ENCODE results near the gene LIMA1.
A peak's percentile ranks its signal among the peaks of the same experiment; 100 is the strongest.
"Not testable (repeated sequence)": the region's sequence is repeated elsewhere in the genome, so short reads cannot be mapped to it uniquely, and the experiment has no call there.

The LIMA1 gene

DNA sequence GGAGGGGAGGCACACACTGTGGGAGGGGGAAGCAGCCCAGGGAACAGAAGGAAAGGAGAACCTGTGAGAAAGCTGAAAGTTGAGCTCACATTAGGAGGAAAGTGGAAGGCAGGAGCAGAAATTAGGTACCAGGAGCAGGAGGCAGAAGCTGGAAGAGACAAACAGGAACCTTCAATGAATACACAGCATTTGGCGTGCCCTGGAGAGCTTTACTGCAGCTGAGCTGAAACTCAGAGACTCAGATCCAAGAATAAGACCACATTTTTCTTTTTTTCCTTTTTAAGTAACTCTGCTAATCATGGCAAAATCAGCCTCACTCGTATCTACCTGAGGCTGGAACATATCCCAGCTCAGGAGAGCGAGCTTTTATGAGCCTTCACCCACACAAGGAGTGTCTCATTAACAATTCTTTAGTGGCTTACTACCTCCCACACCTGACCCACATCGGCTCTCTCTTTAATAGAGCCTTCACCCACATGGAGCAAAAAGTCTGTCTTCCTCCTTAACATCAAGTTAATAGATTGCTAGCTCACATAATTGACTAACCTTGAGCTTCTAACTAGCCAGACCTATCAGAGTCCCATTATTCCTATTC lies 97.9 kb downstream of the LIMA1 start:
- no peak for DNase-seq

DNA sequence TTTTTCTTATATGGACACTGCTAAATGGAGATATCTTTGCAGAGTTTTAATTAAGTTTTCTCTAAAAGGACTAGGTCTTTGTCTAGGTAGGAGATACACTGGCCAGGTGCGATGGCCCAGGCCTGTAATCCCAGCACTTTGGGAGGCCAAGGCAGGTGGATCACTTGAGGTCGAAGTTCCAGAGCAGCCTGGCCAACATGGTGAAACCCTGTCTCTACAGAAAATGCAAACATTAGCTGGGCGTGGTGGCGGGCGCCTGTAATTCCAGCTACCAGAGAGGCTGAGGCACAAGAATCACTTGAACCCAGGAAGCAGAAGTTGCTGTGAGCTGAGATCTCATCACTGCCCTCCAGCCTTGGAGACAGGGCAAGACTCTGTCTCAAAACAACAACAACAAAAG lies 99.1 kb downstream of the LIMA1 start:
- DNase-seq, result no peak

DNA sequence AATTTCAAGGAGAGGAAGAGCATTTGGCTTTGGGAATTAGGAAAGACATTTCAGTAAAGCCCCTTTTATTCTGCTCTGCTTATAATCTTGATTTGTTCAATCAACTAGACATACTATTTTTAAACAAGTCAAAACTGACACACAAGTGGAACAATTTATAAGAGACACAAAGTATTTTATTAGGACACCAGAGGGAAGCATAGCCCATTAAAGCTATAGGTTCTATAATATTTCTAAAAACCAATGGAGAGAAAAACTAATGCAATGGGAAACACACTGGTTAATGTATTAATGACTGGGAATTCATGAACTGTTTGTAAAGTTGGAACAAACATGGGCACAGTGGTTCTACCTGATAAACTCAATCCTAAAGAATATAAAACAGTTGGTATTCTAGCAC lies 100.9 kb downstream of the LIMA1 start:
- no peak for DNase-seq

DNA sequence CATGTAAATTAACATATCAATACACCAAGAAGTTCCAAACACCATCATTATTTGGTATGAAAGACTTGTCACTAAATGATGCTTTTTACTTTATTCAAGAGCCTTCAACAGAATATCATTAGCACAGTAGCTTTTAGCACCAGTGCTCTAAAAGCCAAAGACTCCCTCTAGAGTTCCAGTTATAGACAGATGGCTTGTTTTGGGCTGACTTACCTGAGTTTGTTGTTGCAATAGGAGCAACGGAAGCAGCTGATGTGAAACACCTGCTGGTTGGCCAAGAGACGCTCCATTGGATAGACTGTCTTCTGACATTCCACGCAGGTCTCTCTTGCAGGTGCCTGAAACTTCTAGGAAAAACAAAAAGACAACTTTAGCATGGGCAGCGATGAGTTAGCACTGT lies 101.6 kb downstream of the LIMA1 start:
- no peak for DNase-seq

DNA sequence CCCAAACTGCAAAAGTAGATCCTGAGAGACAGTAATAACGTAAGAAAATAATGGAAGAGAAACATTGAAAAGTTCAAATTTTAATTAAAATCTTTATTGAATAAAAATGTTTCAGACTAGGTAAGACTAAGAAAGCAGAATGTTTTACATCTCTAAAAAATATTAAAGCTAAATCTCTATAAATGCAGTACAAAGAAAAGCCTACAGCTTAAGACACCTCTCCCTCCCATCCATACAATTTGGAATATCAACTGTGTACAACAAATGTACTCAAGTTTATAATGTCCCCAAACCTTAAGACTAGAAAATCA lies 107.6 kb downstream of the LIMA1 start:
- no peak for DNase-seq

DNA sequence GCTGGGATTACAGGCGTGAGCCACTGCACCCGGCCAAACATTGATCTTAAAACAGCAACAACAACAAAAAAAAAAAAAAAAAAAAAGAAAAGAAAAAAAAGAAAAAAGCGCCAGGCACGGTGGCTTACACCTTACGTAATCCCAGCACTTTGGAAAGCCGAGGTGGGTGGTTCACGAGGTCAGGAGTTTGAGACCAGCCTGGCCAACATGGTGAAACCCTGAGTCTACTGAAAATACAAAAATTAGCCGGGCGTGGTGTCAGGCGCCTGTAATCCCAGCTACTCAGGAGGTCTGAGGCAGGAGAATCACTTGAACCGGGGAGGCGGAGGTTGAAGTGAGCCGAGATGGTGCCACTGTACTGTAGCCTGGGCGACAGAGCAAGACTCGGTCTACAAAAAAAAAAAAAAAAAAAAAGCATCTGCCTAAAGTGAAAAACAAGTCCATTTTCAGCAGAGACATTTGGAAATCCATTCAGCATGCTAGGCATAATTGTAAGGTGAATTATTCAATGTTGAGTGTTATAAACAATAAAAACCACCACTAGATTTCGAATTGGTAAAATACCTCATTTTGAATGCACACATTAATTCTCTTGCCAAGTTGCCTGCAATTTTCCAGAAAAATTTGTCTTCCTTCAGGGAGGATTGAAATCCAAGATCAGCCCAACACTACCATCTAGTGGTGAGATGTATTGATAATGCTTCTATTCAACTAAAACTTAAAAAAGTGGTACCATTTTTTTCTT lies 108.2 kb downstream of the LIMA1 start:
- peak; percentile 80 for DNase-seq

DNA sequence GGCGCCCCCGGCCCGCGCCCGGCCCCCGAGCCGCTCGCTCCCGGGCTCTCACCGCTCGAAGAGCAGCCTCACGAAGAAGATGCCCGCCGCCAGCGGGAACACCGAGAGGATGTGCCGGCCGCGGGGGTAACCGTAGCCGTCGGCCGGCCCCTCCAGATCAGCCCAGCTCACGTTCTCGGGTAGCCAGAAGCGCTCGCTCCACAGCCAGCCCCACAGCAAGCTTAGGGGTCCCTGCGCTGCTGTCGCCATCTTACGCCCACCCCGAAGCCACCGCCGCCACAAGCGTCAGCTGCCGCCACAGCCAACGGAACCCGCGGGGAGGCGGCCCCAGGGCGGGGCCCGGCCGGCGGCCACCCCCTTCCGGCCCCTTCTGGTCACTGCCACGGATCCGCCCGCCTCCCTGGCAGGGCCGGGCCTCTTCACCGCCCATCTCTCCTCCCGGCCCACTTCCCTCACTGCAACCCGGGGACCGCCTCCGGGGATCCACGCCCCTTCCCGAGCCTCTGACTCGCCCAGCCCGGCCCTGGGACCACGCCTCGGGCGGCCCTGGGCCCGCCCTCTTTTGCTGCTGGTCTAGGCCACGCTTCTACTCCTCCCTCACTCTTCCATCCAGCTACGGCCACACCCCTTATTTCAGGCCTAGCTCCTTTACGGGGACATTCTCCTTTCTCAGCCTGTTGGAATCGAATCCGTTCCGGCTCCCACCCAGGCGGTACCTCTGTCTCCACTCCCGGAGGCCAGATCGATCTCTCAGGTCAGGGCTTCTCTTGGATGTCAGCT lies 116.1 kb downstream of the LIMA1 start, which contains the start of gene CERS5:
Gene CERS5 (minus strand): TSS at position 321 of the 780 bp plus-strand sequence. CDS start 72 bp downstream, at position 249.
- DNase-seq, result peak; percentile 99

DNA sequence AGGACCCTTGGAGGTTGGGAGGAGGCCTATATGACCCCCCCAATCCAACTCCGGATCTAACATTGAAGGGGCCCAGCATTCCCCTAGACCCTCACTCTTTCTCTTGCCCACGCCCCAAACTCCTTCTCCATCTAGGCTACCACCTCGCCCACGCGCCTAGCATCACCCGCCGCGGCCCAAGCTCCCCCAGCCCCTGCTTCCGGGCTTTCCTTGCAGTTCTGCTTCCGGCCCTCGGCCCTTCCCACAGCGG lies 116.6 kb downstream of the LIMA1 start:
- no peak for DNase-seq

DNA sequence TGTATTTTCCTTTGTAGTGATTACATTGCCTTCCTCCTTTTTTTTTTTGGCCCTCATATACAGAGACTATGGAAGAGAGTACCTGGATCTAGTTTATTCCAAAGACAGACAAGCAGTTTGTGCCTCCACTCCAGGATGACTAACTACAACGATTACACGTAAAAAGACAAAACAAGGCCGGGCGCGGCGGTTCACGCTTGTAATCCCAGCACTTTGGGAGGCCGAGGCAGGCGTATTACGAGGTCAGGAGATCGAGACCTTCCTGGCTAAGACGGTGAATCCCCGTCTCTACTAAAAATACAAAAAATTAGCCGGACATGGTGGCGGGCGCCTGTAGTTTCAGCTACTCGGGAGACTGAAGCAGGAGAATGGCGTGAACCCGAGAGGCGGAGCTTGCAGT lies 118.4 kb downstream of the LIMA1 start:
- no peak for DNase-seq

DNA sequence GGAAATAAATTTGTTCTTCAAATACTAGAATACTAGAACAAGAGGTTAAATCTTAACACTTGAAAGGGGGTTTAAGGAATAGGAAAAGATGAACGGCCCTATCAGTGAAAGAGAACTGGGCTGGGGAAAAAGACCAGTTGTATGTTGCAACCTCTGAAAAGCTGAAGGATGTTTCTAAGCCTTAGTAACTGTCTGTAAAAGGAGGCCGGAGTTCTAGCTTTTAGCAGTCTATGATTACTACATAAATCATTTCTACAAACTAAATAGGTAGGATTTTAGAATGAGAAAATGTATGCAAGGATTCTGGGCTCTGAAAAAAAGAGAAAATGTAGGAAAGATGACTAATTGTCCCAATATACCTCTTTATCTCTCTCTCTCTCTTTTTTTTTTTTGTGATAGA lies 121.1 kb downstream of the LIMA1 start:
- no peak for DNase-seq

DNA sequence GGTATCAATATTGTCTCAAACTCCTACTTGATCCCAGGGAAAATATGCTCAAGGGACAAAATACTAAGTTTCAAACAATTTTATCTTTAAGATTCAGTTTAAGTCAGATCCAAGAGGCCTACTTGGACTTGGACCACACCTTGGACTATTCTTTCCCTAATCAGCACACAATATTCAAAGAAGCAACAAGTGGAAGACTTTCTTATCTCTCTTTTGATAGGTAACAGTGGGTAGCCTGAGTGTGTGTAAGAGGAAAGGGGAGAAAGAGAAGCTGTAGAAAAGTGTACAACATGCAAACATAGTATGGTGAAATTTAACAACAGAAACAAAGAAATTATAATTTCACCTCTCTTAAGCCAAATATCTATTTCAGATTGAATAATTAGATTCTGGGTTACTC lies 122.7 kb downstream of the LIMA1 start:
- DNase-seq, result no peak

DNA sequence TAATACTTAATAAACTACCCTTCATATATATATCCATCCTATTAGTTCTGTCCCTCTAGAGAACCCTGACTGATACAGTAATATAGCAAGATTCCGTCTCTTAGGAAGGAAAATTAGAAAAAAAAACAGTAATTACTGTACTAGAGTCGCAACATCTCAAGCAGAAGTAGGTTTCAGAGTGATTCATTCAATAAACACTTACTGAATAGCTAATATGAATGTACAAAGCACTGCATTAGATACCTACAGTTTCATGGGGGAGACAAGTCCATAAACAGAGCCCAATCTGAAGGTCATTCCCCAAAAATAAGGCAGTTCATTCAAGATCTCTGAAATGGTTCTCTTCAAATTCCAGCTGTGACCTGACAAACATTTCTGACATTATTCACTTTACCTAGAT lies 126.1 kb downstream of the LIMA1 start:
- DNase-seq, result no peak

DNA sequence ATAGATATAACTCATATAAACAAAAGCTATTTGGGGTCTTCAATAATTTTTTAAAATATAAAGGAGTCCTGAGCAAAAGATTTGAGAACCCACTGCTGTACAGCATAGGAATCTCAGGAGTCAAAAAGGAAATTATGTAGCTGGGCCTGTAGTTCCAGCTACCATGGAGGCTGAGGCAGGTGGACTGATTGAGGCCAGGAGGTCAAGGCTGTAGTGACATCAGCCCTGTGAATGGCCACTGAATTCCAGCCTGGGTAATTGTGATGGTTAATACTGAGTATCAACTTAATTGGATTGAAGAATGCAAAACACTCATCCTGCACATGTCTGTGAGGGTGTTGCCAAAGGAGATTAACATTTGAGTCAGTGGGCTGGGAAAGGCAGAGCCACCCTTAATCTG lies 126.7 kb downstream of the LIMA1 start:
- no peak for DNase-seq

DNA sequence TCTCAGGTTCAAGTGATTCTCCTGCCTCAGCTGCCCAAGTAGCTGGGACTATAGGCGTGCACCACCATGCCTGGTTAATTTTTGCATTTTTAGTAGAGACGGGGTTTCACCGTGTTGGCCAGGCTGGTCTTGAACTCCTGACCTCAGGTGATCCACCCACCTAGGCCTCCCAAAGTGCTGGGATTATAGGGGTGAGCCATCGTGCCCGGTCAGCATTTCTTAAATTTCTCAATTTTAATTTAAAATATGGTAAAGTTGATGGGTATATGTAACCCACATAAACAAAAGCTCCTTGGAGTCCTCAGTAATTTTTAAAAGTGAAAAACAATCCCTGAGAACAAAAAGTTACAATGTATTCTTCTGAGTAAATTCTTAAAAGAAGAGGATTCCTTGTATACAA lies 128.4 kb downstream of the LIMA1 start:
- not testable (repeated sequence) for DNase-seq

DNA sequence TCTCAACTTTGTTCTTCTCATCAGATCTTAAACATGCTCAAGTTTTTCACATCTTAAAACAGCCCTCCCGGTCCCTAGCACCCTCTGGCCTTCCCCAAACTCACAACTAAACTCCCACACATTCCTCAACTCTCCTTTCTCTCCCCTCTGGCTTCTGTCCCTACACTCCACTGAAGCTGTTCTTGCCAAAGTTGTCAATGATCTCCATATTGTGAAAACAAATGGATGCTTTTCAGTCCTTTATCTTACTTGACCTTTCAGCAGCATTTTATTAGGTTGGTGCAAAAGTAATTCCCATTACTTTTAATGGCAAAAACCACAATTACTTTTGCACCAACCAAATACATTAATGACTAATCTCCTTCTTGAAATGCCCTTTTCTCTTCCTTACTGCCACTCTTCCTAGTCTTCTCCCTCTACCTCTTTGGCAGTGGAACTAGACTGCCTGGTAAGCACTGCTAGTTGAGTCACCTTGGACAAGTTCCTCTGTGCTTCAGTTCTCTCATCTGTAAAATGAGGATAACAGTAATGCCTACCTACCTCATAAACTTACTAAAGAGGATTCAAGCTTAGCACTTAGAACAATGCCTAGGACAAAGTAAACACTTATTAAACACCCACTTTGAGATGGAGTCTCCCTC lies 132.2 kb downstream of the LIMA1 start:
- no peak for DNase-seq

DNA sequence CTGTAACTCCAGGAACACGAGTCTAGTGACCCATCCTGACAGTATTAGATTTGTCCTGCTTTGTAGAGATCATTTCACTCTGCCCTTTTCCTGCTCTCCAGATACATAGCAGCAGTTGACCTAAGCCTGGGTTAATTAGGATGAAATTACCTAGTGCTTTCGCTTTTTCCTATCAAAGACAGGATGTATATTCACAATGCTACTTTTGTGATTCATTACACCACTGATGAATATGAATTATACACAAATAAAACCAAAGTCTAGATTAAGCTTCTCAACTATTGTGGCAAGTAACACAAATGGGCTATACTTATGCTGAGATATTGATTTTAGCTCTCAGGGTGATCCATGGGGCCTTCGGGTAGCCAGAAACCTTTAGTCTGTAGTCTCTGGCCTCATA lies 134.0 kb downstream of the LIMA1 start:
- no peak for DNase-seq

DNA sequence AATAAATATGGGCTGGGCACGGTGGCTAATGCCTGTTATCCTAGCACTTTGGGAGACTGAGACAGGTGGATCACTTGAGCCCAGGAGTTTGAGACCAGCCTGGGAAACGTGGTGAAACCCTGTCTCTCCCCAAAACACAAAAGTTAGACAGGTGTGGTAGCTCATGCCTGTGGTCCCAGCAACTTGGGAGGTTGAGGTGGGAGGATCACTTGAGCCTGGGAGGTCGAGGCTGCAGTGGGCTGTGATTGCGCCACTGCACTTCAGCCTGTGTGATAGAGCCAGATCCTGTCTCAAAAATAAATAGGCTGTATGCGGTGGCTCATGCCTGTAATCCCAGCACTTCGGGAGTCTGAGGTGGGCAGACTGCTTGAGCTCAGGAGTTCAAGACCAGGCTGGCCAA lies 135.3 kb downstream of the LIMA1 start:
- not testable (repeated sequence) for DNase-seq

DNA sequence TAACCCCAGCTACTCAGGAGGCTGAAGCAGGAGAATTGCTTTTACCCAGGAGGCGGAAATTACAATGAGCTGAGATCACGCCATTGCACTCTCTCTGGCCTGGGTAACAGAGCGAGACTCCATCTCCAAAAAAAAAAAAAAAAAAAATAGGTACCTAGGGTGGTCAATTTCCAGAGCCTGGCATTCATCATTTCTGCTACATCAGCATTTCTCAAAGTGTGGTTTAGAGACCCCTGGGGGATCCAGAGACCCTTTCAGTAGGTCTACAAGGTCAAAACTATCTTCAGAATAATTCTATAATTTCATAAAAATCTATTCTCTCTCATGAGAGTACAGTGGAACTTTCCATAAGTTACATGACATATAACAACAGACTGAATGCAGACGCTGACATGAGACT lies 136.0 kb downstream of the LIMA1 start:
- DNase-seq, result no peak

DNA sequence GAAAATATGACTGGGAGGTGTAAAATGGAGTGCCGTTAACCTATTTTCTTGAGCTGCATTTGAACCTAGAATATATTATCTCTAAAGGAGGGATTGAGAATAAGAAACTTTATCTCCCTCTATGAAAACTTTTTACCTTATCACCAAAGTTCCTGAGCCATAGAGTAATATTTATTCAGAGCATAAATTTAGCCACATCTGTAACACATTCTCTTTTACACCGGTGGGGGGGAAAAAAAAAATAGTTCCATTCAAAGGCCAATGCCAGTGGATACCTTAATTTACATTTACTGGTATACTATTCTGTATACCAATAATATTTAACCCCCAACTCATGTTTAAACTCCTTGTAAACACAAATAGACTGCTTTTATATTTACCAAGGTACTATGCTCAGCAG lies 137.9 kb downstream of the LIMA1 start:
- no peak for DNase-seq

DNA sequence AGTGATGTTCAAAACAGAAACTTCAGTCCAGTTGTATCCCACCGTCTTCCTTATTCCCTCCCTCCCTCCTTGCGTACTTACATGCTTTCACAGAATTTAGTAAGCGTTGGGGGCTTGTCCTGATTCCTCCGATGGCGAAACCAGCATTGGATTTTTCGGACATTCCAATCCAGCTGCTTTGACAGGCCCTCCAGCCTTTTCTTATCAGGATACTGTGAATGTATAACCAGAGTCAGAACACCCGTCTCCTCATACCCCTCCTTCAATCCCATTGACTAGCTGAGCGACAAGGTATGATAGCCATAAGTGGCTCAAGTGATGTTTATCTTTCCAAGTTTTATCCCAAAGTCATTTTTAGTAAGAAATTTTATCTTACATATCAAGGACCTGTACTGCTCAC lies 140.3 kb downstream of the LIMA1 start:
- no peak for DNase-seq

DNA sequence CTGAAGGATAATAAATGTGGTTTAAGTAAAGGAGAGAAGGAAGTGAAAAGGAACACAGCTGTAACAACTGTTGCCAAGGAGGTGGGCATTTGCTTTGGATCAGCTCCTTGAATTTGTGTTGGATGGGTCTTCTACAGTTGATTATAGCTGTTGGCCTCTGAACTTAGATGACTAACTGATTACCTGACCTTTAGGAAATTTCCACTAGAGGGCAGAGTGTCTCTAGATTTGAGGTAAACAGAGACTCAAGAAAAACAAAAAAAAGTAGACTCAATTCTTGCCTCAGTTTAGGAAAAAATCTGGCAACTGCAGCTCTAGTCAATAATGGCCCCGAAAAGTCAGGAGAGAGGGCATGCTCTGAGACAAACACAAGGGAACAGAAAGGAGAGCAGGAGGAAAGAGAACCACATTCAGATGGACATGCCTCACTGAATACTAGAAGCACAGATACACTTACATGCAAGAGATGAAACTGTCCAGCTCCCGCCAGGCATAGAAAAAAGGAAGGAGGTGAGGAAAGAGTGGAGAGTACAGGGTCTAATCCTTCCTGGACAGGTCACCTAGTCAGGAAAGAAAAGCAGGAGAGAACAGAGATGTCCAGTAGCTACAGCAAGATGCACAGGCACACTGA lies 150.7 kb downstream of the LIMA1 start:
- peak; percentile 56 for DNase-seq

DNA sequence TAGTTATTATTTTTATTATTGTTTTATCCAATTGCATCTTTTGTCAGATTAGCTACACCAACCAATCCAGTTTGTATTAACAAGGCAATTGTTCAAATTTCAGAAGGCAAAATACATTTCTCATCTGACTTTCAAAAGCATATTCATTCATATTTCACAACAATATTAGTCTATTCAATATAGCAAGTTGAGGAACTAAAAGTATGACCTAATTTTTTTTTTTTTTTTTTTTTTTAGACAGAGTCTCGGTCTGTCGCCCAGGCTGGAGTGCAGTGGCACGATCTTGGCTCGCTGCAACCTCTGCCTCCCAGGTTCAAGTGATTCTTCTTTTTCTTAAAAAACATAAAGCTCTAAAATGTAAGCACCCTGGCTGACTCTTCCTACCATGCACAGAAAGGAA lies 154.0 kb downstream of the LIMA1 start:
- no peak for DNase-seq

DNA sequence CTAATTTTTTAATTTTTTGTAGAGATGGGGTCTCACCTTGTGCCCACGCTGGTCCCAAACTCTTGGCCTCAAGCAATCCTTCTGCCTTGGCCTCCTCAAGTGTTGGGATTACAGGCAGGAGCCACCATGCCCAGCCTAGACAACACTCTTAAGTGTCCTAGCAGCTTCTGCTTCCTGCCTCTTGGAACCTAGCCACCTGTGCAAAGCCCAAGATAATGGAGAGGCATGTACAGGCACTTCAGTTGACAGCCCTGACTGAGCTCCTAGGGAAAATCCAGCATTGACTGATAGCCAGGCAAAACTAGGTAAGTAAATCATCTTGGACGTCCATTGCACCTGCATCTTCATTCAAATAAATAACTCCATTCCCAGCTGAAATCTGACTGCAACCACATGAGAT lies 155.8 kb downstream of the LIMA1 start:
- no peak for DNase-seq

All from fibroblast of skin of scalp (primary cell).